Ovary (tissue), 3 donors: ENCODE results near the gene CALY.

ENCODE experiments used
- EP300 ChIP-seq: sonication (generic); formaldehyde crosslinking; IDR thresholded peaks from one replicate; pipeline ENCODE4 v1.6.1; 2017; ENCODE audit warnings: antibody characterized with exemption
- POLR2A ChIP-seq: fragments of 450-650 bp; IDR thresholded peaks from one replicate; pipeline ENCODE4 v1.6.1; 2017; ENCODE audit warnings: antibody characterized with exemption, mild to moderate bottlenecking, moderate library complexity
- TF ChIP-seq, protein P1 (sequence below), 3 donors: fragments of 450-650 bp in 2 of 3; fragments of 200-600 bp in 1 of 3; IDR thresholded peaks; one replicate each; pipeline versions ENCODE4 v1.5.1 to v1.8.0; 2016 to 2022; ENCODE audit warnings: antibody characterized with exemption in 3 of 3, mild to moderate bottlenecking in 1 of 3
- donor health status: DM: no; HTN: no; CAD: no.

- TF ChIP-seq POLR2A, result no peak
- TF ChIP-seq, protein P1, sequence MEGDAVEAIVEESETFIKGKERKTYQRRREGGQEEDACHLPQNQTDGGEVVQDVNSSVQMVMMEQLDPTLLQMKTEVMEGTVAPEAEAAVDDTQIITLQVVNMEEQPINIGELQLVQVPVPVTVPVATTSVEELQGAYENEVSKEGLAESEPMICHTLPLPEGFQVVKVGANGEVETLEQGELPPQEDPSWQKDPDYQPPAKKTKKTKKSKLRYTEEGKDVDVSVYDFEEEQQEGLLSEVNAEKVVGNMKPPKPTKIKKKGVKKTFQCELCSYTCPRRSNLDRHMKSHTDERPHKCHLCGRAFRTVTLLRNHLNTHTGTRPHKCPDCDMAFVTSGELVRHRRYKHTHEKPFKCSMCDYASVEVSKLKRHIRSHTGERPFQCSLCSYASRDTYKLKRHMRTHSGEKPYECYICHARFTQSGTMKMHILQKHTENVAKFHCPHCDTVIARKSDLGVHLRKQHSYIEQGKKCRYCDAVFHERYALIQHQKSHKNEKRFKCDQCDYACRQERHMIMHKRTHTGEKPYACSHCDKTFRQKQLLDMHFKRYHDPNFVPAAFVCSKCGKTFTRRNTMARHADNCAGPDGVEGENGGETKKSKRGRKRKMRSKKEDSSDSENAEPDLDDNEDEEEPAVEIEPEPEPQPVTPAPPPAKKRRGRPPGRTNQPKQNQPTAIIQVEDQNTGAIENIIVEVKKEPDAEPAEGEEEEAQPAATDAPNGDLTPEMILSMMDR (IDR thresholded peaks at IDR 0.05), result no peak
- no peak for TF ChIP-seq EP300
Measured at GRCh38 chr10:133343558-133343957, 6.9 kb upstream of the CALY start.
